HEK293T (cell line): Measurements from ENCODE around the gene KCNT1.

ENCODE experiments used
- ARNT ChIP-seq: fragments of 450-650 bp; IDR thresholded peaks from 2 replicates; pipeline ENCODE4 v1.6.1; 2017; ENCODE audit warnings: mild to moderate bottlenecking
- BHLHE40 ChIP-seq: fragments of 450-650 bp; IDR thresholded peaks from 2 replicates; pipeline ENCODE4 v1.6.1; 2016; ENCODE audit warnings: mild to moderate bottlenecking, moderate library complexity, borderline replicate concordance
- CTBP1 ChIP-seq: fragments of 450-650 bp; IDR thresholded peaks from 2 replicates; pipeline ENCODE4 v1.6.1; 2016; ENCODE audit warnings: borderline replicate concordance
- ELF4 ChIP-seq: fragments of 450-650 bp; IDR thresholded peaks from 2 replicates; pipeline ENCODE4 v1.6.1; 2017; ENCODE audit warnings: antibody characterized with exemption
- FOXK2 ChIP-seq: fragments of 450-650 bp; IDR thresholded peaks from 2 replicates; pipeline ENCODE4 v1.6.1; 2016; ENCODE audit warnings: mild to moderate bottlenecking
- FOXM1 ChIP-seq: fragments of 450-650 bp; IDR thresholded peaks from 2 replicates; pipeline ENCODE4 v1.6.1; 2017; ENCODE audit warnings: mild to moderate bottlenecking, borderline replicate concordance
- L3MBTL2 ChIP-seq: fragments of 450-650 bp; conservative IDR thresholded peaks from 2 replicates; pipeline ENCODE4 v1.6.1; 2016; ENCODE audit warnings: mild to moderate bottlenecking
- LEF1 ChIP-seq: fragments of 450-650 bp; IDR thresholded peaks from 2 replicates; pipeline ENCODE4 v1.6.1; 2017; ENCODE audit warnings: mild to moderate bottlenecking, borderline replicate concordance
- NFRKB ChIP-seq: fragments of 450-650 bp; IDR thresholded peaks from 2 replicates; pipeline ENCODE4 v1.6.1; 2016; ENCODE audit warnings: mild to moderate bottlenecking, moderate library complexity
- SP1 ChIP-seq: fragments of 450-650 bp; IDR thresholded peaks from 2 replicates; pipeline ENCODE4 v1.6.1; 2017
- SUZ12 ChIP-seq: fragments of 450-650 bp; IDR thresholded peaks from 2 replicates; pipeline ENCODE4 v1.6.1; 2016; ENCODE audit warnings: mild to moderate bottlenecking
- TF ChIP-seq, protein P1 (sequence below): fragments of 450-650 bp; IDR thresholded peaks from 2 replicates; pipeline ENCODE4 v1.6.1; 2016

DNA sequence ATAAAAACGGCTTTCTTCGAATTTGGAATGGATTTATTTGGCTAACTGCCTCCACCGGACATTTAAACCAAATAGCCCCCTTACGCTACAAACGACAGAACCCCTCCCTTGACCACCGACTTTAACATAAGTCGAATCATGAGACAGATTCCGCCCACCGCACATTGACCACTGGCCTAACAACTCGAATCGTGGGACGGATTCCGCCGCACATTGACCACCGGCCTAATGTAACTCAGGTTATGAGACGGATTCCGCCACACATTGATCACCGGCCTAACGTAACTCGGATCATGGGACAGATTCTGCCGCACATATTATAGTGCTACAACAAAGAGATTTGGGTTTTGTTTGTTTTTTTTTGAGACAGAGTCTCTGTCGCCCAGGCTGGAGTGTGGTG, 41.6 kb upstream of the KCNT1 start:
- no peak for TF ChIP-seq ELF4
- TF ChIP-seq FOXK2: no peak
- TF ChIP-seq CTBP1: no peak
- no peak for TF ChIP-seq SUZ12
- TF ChIP-seq SP1: no peak
- TF ChIP-seq L3MBTL2: no peak
- TF ChIP-seq FOXM1: no peak
- TF ChIP-seq BHLHE40: no peak
- TF ChIP-seq ARNT: no peak
- no peak for TF ChIP-seq NFRKB
- TF ChIP-seq, protein P1, sequence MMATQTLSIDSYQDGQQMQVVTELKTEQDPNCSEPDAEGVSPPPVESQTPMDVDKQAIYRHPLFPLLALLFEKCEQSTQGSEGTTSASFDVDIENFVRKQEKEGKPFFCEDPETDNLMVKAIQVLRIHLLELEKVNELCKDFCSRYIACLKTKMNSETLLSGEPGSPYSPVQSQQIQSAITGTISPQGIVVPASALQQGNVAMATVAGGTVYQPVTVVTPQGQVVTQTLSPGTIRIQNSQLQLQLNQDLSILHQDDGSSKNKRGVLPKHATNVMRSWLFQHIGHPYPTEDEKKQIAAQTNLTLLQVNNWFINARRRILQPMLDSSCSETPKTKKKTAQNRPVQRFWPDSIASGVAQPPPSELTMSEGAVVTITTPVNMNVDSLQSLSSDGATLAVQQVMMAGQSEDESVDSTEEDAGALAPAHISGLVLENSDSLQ: no peak
- no peak for TF ChIP-seq LEF1
